OCI-LY3 (cell line): Measurements from ENCODE around the gene OR52B2.

Experiments used
- CTCF ChIP-seq: fragments of 200-600, 300-600 bp; sonication (generic); IDR thresholded peaks from 2 replicates; pipeline ENCODE4 v1.5.1; 2014; ENCODE audit warnings: antibody characterized with exemption, low read length, low read depth
- EZH2phosphoT487 ChIP-seq: fragments of 200-600 bp; shearing (Covaris generic); IDR thresholded peaks from 2 replicates; pipeline ENCODE4 v1.6.1; 2018; ENCODE audit warnings: antibody characterized with exemption, mixed run types, low read depth

- TF ChIP-seq CTCF (no peak), EZH2phosphoT487 (no peak)
These were observed 39.7 kb upstream of the OR52B2 start for GRCh38 chr11:6209801-6210200.
